B cell (primary cell): ENCODE results near the gene LMBRD1. TPM values are rescaled to one million over a fixed set of nuclear protein-coding genes. Genes with fewer than 3 reads are reported as not detected.
A peak's percentile ranks its signal among the peaks of the same experiment; 100 is the strongest.

Source experiments
- ATAC-seq: fragments of 200-7000 bp; cut with Tn5 transposase; one replicate; pipeline ENCODE4 v1.10.0; 2021; ENCODE audit warnings: low read depth, mild to moderate bottlenecking, moderate number of reproducible peaks, moderate library complexity
- CTCF ChIA-PET: fragments of 350-600 bp; sonication (Branson Sonifier 250); formaldehyde crosslinking; loops from one replicate; lab custom pipeline; 2021; ENCODE audit warnings: antibody characterized with exemption, inconsistent platforms; lab: Charles Lee
- POLR2A ChIA-PET: fragments of 350-600 bp; sonication (Branson Sonifier 250); formaldehyde crosslinking; loops from one replicate; lab custom pipeline; 2021; ENCODE audit warnings: antibody characterized with exemption; lab: Charles Lee
- DNase-seq: peaks from one replicate; pipeline ENCODE4 v3.0.0; 2013
- H2AFZ ChIP-seq: 2 replicates; pipeline ENCODE4 v1.6.1; 2012; ENCODE audit warnings: mild to moderate bottlenecking, low read depth, low read length; ENCODE audit not compliant: insufficient read depth, poor library complexity, severe bottlenecking
- H3K27ac ChIP-seq, 2 donors: 1 replicate in 1 of 2; 2 replicates in 1 of 2; pipeline ENCODE4 v1.5.1; 2012 to 2013; ENCODE audit warnings: low read length in 2 of 2, mild to moderate bottlenecking in 2 of 2, moderate library complexity in 1 of 2
- H3K27me3 ChIP-seq, 4 experiments: fragments of 200-600 bp in 1 of 4; sonication (generic) in 1 of 4; replicated peaks in 1 of 4; 1 replicate in 2 of 4; 2 replicates in 2 of 4; pipeline versions ENCODE4 v1.6.1 to v1.7.0; 2013 to 2016; ENCODE audit warnings: low read length in 3 of 4, mild to moderate bottlenecking in 2 of 4, mixed read lengths in 1 of 4, moderate library complexity in 1 of 4; ENCODE audit not compliant: insufficient read depth in 4 of 4, control insufficient read depth in 3 of 4; ENCODE audit errors: control extremely low read depth in 1 of 4
- H3K36me3 ChIP-seq, 2 experiments: replicated peaks in 1 of 2; 1 replicate in 1 of 2; 2 replicates in 1 of 2; pipeline versions ENCODE4 v1.6.1 to v1.7.1; 2013; ENCODE audit warnings: low read length in 1 of 2; ENCODE audit not compliant: insufficient read depth in 2 of 2, control insufficient read depth in 1 of 2; ENCODE audit errors: control extremely low read depth in 1 of 2, extremely low read depth in 1 of 2
- H3K4me1 ChIP-seq, 2 donors: fragments of 200-600 bp in 1 of 2; sonication (generic) in 1 of 2; 1 replicate in 1 of 2; 2 replicates in 1 of 2; pipeline versions ENCODE4 v1.5.1 to v1.6.1; 2013 to 2017; ENCODE audit warnings: low read length in 2 of 2; ENCODE audit not compliant: control insufficient read depth in 2 of 2, insufficient read depth in 2 of 2
- H3K4me2 ChIP-seq: replicated peaks from 2 replicates; pipeline ENCODE3; 2012; ENCODE audit warnings: mild to moderate bottlenecking, low read depth, low read length; ENCODE audit not compliant: poor library complexity, severe bottlenecking
- H3K4me3 ChIP-seq, 5 experiments: fragments of 200-600 bp in 1 of 5; sonication (generic) in 1 of 5; 1 replicate in 3 of 5; 2 replicates in 2 of 5; pipeline versions ENCODE4 v1.5.1 to v1.7.0; 2011 to 2016; ENCODE audit warnings: low read length in 4 of 5, mild to moderate bottlenecking in 4 of 5, low read depth in 2 of 5, control low read depth in 1 of 5, moderate library complexity in 1 of 5; ENCODE audit not compliant: insufficient read depth in 1 of 5; ENCODE audit errors: control extremely low read depth in 1 of 5, extremely low read depth in 1 of 5
- H3K79me2 ChIP-seq: fragments of 200-600 bp; sonication (generic); one replicate; pipeline ENCODE4 v1.6.0; 2016; ENCODE audit warnings: low read length; ENCODE audit not compliant: control insufficient read depth, insufficient read depth
- H3K9ac ChIP-seq: fragments of 200-600 bp; sonication (generic); 2 replicates; pipeline ENCODE4 v1.6.1; 2017; ENCODE audit warnings: mild to moderate bottlenecking, low read length, moderate library complexity
- H3K9me3 ChIP-seq, 3 donors: one replicate each; pipeline versions ENCODE4 v1.6.1 to v1.7.1; 2013; ENCODE audit warnings: low read length in 2 of 3; ENCODE audit not compliant: control insufficient read depth in 2 of 3, insufficient read depth in 1 of 3; ENCODE audit errors: control extremely low read depth in 1 of 3
- H4K20me1 ChIP-seq: 2 replicates; pipeline ENCODE4 v1.6.0; 2012; ENCODE audit warnings: mild to moderate bottlenecking, low read length; ENCODE audit not compliant: insufficient read depth, control insufficient read depth, poor library complexity, severe bottlenecking
- H3K27ac Mint-ChIP-seq: one replicate; pipeline ENCODE4 v1.8.0; 2021; ENCODE audit warnings: mixed read lengths
- H3K27me3 Mint-ChIP-seq: one replicate; pipeline ENCODE4 v1.8.0; 2021; ENCODE audit warnings: mixed read lengths
- H3K4me1 Mint-ChIP-seq: one replicate; pipeline ENCODE4 v1.8.0; 2021; ENCODE audit warnings: mixed read lengths
- H3K4me3 Mint-ChIP-seq: one replicate; pipeline ENCODE4 v1.8.0; 2021; ENCODE audit warnings: mixed read lengths
- H3K9me3 Mint-ChIP-seq: one replicate; pipeline ENCODE4 v1.8.0; 2022; ENCODE audit warnings: mixed read lengths; ENCODE audit not compliant: insufficient read depth
- EZH2 ChIP-seq: IDR thresholded peaks from 2 replicates; pipeline ENCODE4 v1.6.1; 2012; ENCODE audit warnings: borderline replicate concordance, low read depth, mild to moderate bottlenecking, moderate library complexity, low read length; ENCODE audit not compliant: insufficient read depth, poor library complexity, severe bottlenecking
- WGBS: methylation state at CpG from one replicate; pipeline ENCODE4 v1.1.5; 2013; ENCODE audit warnings: missing lambda C conversion rate; ENCODE audit not compliant: insufficient coverage; 5-methylcytosine and 5-hydroxymethylcytosine counted together
- intact Hi-C: fragments of 100-400 bp; cut with micrococcal nuclease; formaldehyde crosslinking; loops from one replicate; pipeline ENCODE4 v1.10.0; 2022
- polyA plus RNA-seq: library from polyadenylated mRNA; depleted of rRNA; stranded (reverse); fragments of >200 nt; gene quantifications from 2 replicates; pipeline ENCODE4 v1.2.3, GENCODE V29; 2012
- total RNA-seq, 2 donors: library from RNA; stranded (reverse); fragments of 120-200 nt in 1 of 2; gene quantifications; 1 replicate in 1 of 2; 2 replicates in 1 of 2; pipeline versions ENCODE4 v1.2.3 to v1.2.4, GENCODE V29; 2013 to 2022
- TF ChIP-seq, protein P1 (sequence below): fragments of 200-600 bp; IDR thresholded peaks from one replicate; pipeline ENCODE4 v1.8.0; 2022; ENCODE audit warnings: antibody characterized with exemption, mild to moderate bottlenecking

LMBRD1 gene
- total and polyA plus RNA-seq, 2 donors (not counting 1 experiment from before 2014, with no cell fraction given), result 33.7 to 99.0 TPM

DNA sequence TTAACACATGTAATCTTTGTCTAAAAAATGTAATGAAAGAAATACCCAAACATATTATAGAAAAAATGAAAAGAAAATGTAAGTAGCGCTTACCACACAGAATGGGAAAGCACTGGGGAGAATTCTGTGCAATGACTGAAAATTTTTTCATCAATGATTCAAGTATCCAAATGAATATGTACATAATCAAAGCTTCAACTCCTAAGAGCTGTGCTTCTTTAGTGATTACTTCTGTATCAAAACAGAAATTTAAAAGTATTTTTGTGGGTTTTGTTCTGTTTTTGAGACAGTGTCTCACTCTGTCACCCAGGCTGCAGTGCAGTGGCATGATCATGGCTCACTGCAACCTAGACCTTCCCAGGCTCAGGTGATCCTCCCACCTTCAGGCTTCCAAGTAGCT lies 13.7 kb downstream of the LMBRD1 start:
- DNase-seq (no peak), ATAC-seq (no peak)
- Histone ChIP-seq H3K4me2 (no peak overlapping the region), H3K36me3 (peaks cover 9 to 62% of the 10 kb centered on the region in 2 experiments), H3K4me1 (peaks cover 28 to 40% of the 10 kb centered on the region in 2 donors), H3K9me3 (no peaks in the 10 kb centered on the region), H3K4me3 (no peak overlapping the region), H3K27me3 (no peaks in the 10 kb centered on the region), H3K79me2 (peaks cover 99% of the 10 kb centered on the region), H3K27ac (no peak overlapping the region), H2AFZ (no peak overlapping the region), H4K20me1 (peaks cover 55% of the 10 kb centered on the region), H3K9ac (no peak overlapping the region)
- POLR2A ChIA-PET, result no interaction called here
- Mint-ChIP-seq H3K4me1 (peaks cover 52% of the 10 kb centered on the region), H3K27ac (no peak overlapping the region), H3K4me3 (no peak overlapping the region), H3K27me3 (no peaks in the 10 kb centered on the region), H3K9me3 (no peaks in the 10 kb centered on the region)
- intact Hi-C loops, result no loop called here
- TF ChIP-seq, protein P1, sequence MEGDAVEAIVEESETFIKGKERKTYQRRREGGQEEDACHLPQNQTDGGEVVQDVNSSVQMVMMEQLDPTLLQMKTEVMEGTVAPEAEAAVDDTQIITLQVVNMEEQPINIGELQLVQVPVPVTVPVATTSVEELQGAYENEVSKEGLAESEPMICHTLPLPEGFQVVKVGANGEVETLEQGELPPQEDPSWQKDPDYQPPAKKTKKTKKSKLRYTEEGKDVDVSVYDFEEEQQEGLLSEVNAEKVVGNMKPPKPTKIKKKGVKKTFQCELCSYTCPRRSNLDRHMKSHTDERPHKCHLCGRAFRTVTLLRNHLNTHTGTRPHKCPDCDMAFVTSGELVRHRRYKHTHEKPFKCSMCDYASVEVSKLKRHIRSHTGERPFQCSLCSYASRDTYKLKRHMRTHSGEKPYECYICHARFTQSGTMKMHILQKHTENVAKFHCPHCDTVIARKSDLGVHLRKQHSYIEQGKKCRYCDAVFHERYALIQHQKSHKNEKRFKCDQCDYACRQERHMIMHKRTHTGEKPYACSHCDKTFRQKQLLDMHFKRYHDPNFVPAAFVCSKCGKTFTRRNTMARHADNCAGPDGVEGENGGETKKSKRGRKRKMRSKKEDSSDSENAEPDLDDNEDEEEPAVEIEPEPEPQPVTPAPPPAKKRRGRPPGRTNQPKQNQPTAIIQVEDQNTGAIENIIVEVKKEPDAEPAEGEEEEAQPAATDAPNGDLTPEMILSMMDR, result no peak
- no peak for TF ChIP-seq EZH2
- CTCF ChIA-PET, result interaction anchor here (0.9 kb wide), 1 partner anchor 53 kb away, joined by 3 read pairs; no protein-coding TSS in a partner anchor
- no CpG with 5 or more reads among the region's 1 CpG for WGBS

DNA sequence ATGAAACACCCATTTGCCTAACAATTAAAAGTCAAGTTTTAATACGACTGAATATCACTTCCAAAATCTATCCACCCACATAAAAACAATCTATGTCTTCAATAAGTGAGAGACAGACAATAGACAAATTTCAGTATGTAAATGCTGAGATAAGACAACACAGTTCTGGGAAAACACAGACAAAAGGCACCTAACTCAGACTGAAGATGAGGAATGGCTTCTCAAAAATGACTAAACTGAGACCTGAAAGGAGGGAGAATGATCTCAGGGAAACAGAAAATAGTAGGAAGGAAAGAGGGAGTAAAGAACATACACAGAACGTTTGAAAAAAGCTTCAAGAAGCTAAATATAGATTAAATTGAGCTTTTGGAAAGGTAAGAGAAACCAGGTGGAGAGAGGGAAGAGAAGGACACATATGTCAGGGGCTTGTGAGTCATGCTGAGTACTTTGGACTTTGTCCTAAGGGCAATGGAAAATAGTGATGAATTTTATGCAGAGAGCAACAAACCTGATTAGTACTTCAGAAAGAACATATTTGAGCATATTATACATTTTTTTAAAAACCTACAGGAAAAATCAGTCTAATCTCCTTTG lies 16.1 kb downstream of the LMBRD1 start:
- H3K36me3 ChIP-seq, result peaks cover 15 to 68% of the 10 kb centered on the region in 2 experiments
- ChIA-PET CTCF (interaction anchor here (0.6 to 0.9 kb wide), 2 partner anchors 9 to 16 kb away, joined by 3 to 4 read pairs; no protein-coding TSS in a partner anchor), POLR2A (no interaction called here)
- peaks cover 26 to 39% of the 10 kb centered on the region in 2 donors for H3K4me1 ChIP-seq
- H3K4me2 ChIP-seq, result no peak overlapping the region
- H3K27ac ChIP-seq, result peak overlapping the region in 1 of 2 donors; percentile 19
- ATAC-seq, result no peak
- Mint-ChIP-seq H3K27me3 (no peaks in the 10 kb centered on the region), H3K27ac (no peak overlapping the region), H3K4me1 (peaks cover 58% of the 10 kb centered on the region), H3K4me3 (no peak overlapping the region), H3K9me3 (no peaks in the 10 kb centered on the region)
- no peaks in the 10 kb centered on the region for H3K27me3 ChIP-seq
- intact Hi-C loops, result no loop called here
- 33% methylated on average over 1 of the region's 2 CpGs for WGBS
- H3K9ac ChIP-seq, result no peak overlapping the region
- H3K9me3 ChIP-seq, result no peaks in the 10 kb centered on the region
- H3K4me3 ChIP-seq, result no peak overlapping the region
- TF ChIP-seq, protein P1, result no peak
- no peak for TF ChIP-seq EZH2
- H3K79me2 ChIP-seq, result peaks cover 99% of the 10 kb centered on the region
- H2AFZ ChIP-seq, result no peak overlapping the region
- H4K20me1 ChIP-seq, result peaks cover 52% of the 10 kb centered on the region
- no peak for DNase-seq
